Astrocyte of the spinal cord (primary cell): ENCODE measurements around the gene FRMD4B.

Experiments
- DNase-seq: peaks from one replicate; pipeline ENCODE4 v3.0.0; 2011; ENCODE audit warnings: low read depth, low spot score
- H3K4me3 ChIP-seq: 2 replicates; pipeline ENCODE4 v1.5.1; 2011; ENCODE audit warnings: low read depth, mild to moderate bottlenecking, low read length, moderate library complexity
- in situ Hi-C: cut with HindIII; loops from 2 replicates; pipeline ENCODE4 v1.10.0; 2017; ENCODE audit warnings: low sequenced_read_pairs
- TF ChIP-seq, protein P1 (sequence below): IDR thresholded peaks from 2 replicates; pipeline ENCODE4 v1.5.1; 2012; ENCODE audit warnings: low read depth, mild to moderate bottlenecking, low read length, inconsistent platforms

The FRMD4B gene

GRCh38 chr3:69425249-69425648 is 39.4 kb upstream of the FRMD4B start:
- no peak overlapping the region for H3K4me3 ChIP-seq
- TF ChIP-seq, protein P1, sequence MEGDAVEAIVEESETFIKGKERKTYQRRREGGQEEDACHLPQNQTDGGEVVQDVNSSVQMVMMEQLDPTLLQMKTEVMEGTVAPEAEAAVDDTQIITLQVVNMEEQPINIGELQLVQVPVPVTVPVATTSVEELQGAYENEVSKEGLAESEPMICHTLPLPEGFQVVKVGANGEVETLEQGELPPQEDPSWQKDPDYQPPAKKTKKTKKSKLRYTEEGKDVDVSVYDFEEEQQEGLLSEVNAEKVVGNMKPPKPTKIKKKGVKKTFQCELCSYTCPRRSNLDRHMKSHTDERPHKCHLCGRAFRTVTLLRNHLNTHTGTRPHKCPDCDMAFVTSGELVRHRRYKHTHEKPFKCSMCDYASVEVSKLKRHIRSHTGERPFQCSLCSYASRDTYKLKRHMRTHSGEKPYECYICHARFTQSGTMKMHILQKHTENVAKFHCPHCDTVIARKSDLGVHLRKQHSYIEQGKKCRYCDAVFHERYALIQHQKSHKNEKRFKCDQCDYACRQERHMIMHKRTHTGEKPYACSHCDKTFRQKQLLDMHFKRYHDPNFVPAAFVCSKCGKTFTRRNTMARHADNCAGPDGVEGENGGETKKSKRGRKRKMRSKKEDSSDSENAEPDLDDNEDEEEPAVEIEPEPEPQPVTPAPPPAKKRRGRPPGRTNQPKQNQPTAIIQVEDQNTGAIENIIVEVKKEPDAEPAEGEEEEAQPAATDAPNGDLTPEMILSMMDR, result peak; percentile 72
- in situ Hi-C loops, result no loop called here
- peak; percentile 34 for DNase-seq

- no peak for DNase-seq
- in situ Hi-C loops, result no loop called here
These were observed 37.7 kb upstream of the FRMD4B start for GRCh38 chr3:69423463-69424155.

GRCh38 chr3:69422751-69423150 is 36.9 kb upstream of the FRMD4B start:
- in situ Hi-C loops, result no loop called here
- TF ChIP-seq, protein P1, result no peak
- no peak overlapping the region for H3K4me3 ChIP-seq
- peak; percentile 42 for DNase-seq

More at GRCh38 chr3:69423463-69424155, 37.7 kb upstream of the FRMD4B start:
- H3K4me3 ChIP-seq, result no peak overlapping the region
- TF ChIP-seq, protein P1, result no peak

DNA sequence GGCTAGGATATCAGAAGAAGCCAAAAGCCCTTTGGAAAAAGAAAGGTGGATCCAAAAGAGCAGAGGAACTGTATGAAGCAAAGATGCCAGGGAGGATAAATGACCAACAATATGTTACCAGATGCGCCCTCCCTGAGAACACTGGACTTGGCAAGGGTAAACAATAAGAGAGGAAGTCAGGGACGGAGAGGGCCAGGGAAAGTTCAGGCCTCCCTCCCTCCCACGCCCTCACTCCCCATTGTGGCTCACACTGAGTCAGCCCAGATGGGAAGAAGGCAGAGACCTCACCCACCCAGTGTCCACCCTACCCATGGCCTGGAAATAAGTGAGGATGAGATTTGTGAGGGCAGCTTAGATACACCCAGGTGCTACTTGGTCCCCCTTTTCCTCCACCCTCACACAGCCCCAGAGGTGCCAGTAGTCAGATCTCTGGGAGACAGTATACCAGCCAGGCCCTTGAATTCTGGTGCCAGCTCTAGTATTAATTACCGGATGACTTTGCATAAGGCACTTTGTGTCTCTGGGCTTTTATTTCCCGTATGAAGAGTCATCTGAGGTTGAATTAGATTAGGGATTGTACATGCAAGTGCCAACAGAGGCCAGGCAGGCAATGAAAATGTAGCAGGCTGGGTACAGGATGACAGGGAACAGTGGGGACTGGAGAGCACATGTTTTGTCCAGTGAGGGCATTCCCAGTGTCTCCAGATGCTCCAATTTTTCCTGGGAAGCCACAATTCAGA is 35.1 kb upstream of the FRMD4B start:
- TF ChIP-seq, protein P1, result no peak
- H3K4me3 ChIP-seq, result no peak overlapping the region
- in situ Hi-C loops, result no loop called here
- DNase-seq, result no peak

DNA sequence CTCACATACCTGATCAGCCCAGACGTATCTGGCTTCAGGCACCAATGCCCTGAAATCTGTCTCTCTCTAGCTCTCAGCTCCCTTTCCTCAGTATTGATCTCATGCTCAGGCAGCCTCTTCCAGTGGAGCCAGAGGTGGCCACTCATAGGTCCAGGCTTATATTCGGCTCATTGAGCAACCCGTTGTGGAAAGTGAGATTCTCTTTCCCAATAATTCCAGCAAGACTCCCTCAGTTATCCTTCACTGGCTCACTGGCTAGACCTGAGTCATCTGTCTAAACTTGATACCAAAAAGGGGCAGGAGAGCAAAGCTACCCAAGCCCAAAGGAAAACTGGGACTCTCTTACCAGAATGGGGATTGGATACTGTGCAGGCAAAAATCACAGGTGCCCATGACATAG is 33.4 kb upstream of the FRMD4B start:
- TF ChIP-seq, protein P1, result no peak
- in situ Hi-C loops, result no loop called here
- no peak for DNase-seq
- H3K4me3 ChIP-seq, result no peak overlapping the region

GRCh38 chr3:69417541-69418078 is 31.7 kb upstream of the FRMD4B start:
- in situ Hi-C loops, result no loop called here
- no peak for DNase-seq
- TF ChIP-seq, protein P1, result no peak
- H3K4me3 ChIP-seq, result no peak overlapping the region
